Measurements from ENCODE around the gene MAP3K15. TPM values are rescaled to one million over a fixed set of nuclear protein-coding genes. Genes with fewer than 3 reads are reported as not detected.
"Not testable (repeated sequence)": the region's sequence is repeated elsewhere in the genome, so short reads cannot be mapped to it uniquely, and the experiment has no call there.

MAP3K15 gene
- total and polyA plus RNA-seq, 4 donors: 0.16 to 0.33 TPM; not detected in 2

DNA sequence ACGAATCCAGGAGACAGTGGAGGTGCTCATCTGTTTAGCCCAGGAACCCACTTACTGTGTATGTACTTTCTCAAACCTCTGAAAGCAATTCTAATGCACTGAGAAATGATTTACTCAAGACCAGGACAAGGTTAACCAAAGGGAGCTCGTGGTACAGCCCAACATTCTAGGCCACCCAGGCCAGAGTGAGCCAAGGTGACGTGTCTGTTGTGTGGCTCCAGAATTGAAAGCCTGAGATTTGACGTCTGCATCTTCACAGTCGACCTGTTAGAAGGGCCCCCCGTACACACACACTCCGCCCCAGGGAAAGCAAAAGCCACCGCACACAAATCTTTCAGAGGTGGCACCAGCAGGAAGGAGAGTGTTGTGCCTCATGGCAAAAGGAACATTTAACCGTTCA is 2.3 kb downstream of the MAP3K15 start:
- Histone ChIP-seq H3K4me3 (ENCODE audit: low read length in 2 of 2) (no peak overlapping the region), H3K27ac (ENCODE audit: low read depth in 1 of 2, low read length in 2 of 2) (no peak overlapping the region), H3K9me3 (ENCODE audit: control insufficient read depth, low read length) (no peaks in the 10 kb centered on the region), H3K27me3 (ENCODE audit: control insufficient read depth in 1 of 2, insufficient read depth in 2 of 2, low read length in 1 of 2) (no peaks in the 10 kb centered on the region), H3K4me1 (ENCODE audit: control insufficient read depth in 1 of 2, insufficient read depth in 2 of 2, low read length in 2 of 2) (no peaks in the 10 kb centered on the region), H3K36me3 (ENCODE audit: control insufficient read depth in 1 of 2, insufficient read depth in 2 of 2, low read length in 1 of 2) (no peaks in the 10 kb centered on the region)
- 21 to 40% methylated on average over 9 of the region's 9 CpGs for WGBS, 2 donors
- no peak for DNase-seq
- ATAC-seq (ENCODE audit: low FRiP score): no peak
- intact Hi-C loops (cut with DNase I): no loop called here

DNA sequence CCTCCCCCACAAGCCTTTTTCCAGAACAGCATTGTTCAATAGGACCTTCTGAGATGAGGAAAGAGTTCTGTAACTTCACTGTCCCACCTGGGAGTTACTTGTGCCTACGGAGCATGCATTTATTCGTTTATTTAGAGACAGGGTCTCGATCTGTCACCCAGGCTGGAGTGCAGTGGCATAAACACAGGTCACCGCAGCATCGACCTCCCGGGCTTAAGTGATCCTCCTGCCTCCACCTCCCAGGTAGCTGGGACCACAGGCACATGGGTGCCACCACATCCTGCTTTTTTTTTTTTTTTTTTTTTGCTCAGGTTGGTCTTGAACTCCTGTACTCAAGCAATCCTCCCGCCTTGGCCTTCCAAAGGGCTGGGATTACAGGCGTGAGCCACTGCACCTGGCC is 2.9 kb downstream of the MAP3K15 start:
- H3K27me3 ChIP-seq (ENCODE audit: control insufficient read depth in 1 of 2, insufficient read depth in 2 of 2, low read length in 1 of 2): no peaks in the 10 kb centered on the region
- no peak for ATAC-seq (ENCODE audit: low FRiP score)
- no peaks in the 10 kb centered on the region for H3K9me3 ChIP-seq (ENCODE audit: control insufficient read depth, low read length)
- DNase-seq: no peak
- H3K36me3 ChIP-seq (ENCODE audit: control insufficient read depth in 1 of 2, insufficient read depth in 2 of 2, low read length in 1 of 2): no peaks in the 10 kb centered on the region
- intact Hi-C loops (cut with DNase I): no loop called here
- no peak overlapping the region for H3K4me3 ChIP-seq (ENCODE audit: low read length in 2 of 2)
- 83 to 87% methylated on average over 8 of the region's 8 CpGs for WGBS, 2 donors
- H3K4me1 ChIP-seq (ENCODE audit: control insufficient read depth in 1 of 2, insufficient read depth in 2 of 2, low read length in 2 of 2): no peaks in the 10 kb centered on the region
- no peak overlapping the region for H3K27ac ChIP-seq (ENCODE audit: low read depth in 1 of 2, low read length in 2 of 2)

DNA sequence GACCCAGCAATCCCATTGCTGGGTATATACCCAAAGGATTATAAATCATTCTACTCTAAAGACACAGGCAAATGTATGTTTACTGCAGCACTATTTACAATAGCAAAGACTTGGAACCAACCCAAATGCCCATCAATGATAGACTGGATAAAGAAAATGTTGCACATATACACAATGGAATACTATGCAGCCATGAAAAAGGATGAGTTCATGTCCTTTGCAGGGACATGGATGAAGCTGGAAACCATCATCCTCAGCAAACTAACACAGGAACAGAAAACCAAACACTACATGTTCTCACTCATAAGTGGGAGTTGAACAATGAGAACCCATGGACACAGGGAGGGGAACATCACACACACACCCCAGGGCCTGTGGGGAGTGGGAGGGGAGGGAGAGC is 3.5 kb downstream of the MAP3K15 start:
- H3K27ac ChIP-seq (ENCODE audit: low read depth in 1 of 2, low read length in 2 of 2); H3K9me3 ChIP-seq (ENCODE audit: control insufficient read depth, low read length); H3K27me3 ChIP-seq (ENCODE audit: control insufficient read depth in 1 of 2, insufficient read depth in 2 of 2, low read length in 1 of 2); H3K4me3 ChIP-seq (ENCODE audit: low read length in 2 of 2); ATAC-seq (ENCODE audit: low FRiP score); H3K4me1 ChIP-seq (ENCODE audit: control insufficient read depth in 1 of 2, insufficient read depth in 2 of 2, low read length in 2 of 2); H3K36me3 ChIP-seq (ENCODE audit: control insufficient read depth in 1 of 2, insufficient read depth in 2 of 2, low read length in 1 of 2); DNase-seq; intact Hi-C loops (cut with DNase I): not testable (repeated sequence)

DNA sequence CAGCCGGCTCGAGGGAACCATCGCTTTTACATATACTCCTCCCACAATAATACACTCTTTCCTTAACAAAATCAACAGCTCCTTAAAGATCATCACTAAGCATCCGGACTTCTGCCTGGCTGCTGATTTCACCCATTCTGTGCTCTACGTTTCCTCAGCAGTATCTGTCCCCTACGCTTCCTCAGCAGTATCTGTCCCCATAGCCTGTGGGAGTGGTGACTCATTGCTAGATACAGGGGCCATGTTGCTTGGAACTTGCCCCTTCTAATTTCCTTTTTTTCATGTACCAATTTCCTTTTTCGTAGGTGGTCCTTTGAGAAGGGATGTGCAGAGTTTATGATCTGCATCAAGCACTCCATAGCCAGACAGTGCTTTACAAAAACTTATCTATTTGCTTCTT is 18.6 kb downstream of the MAP3K15 start:
- H3K4me1 ChIP-seq (ENCODE audit: control insufficient read depth in 1 of 2, insufficient read depth in 2 of 2, low read length in 2 of 2): no peaks in the 10 kb centered on the region
- ATAC-seq (ENCODE audit: low FRiP score) (no peak), DNase-seq (no peak)
- H3K4me3 ChIP-seq (ENCODE audit: low read length in 2 of 2): no peak overlapping the region
- intact Hi-C loops (cut with DNase I): no loop called here
- WGBS, 2 donors: 66 to 76% methylated on average over 7 of the region's 7 CpGs
- H3K9me3 ChIP-seq (ENCODE audit: control insufficient read depth, low read length): no peaks in the 10 kb centered on the region
- no peaks in the 10 kb centered on the region for H3K27me3 ChIP-seq (ENCODE audit: control insufficient read depth in 1 of 2, insufficient read depth in 2 of 2, low read length in 1 of 2)
- no peaks in the 10 kb centered on the region for H3K36me3 ChIP-seq (ENCODE audit: control insufficient read depth in 1 of 2, insufficient read depth in 2 of 2, low read length in 1 of 2)
- H3K27ac ChIP-seq (ENCODE audit: low read depth in 1 of 2, low read length in 2 of 2): no peak overlapping the region

DNA sequence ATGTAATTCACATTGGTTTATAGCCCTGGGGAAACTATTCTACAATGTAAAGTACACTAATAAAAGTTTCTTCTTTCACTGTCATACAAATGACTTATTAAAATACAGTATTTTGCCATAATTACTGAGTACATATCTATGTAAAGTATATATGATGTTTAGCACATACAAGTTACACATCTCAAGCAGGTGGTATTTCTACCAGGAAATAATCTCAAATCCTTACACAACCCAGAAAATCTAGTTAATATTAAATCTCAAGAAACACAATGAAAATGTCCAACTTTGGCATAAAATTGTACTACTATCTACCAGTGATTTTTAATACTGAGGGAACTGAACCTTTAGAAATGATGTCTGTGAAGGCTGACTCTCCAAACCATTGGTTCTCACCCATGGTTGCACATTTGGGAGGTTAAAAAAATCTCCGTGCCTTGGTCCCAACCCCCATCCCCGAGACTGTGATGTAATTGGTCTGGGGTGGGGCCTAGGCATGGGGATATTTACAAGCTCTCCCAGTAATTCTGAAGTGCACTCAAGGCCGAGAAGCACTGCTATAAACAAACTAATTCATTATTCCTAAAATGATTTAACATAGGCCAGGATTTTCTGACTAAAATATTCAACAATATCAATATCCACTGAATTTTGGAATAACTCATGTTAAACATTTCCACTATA is 27.6 kb downstream of the MAP3K15 start:
- intact Hi-C loops (cut with DNase I): no loop called here
- Histone ChIP-seq H3K4me3 (ENCODE audit: low read length in 2 of 2) (no peak overlapping the region), H3K36me3 (ENCODE audit: control insufficient read depth in 1 of 2, insufficient read depth in 2 of 2, low read length in 1 of 2) (no peaks in the 10 kb centered on the region), H3K27me3 (ENCODE audit: control insufficient read depth in 1 of 2, insufficient read depth in 2 of 2, low read length in 1 of 2) (no peaks in the 10 kb centered on the region), H3K27ac (ENCODE audit: low read depth in 1 of 2, low read length in 2 of 2) (no peak overlapping the region), H3K4me1 (ENCODE audit: control insufficient read depth in 1 of 2, insufficient read depth in 2 of 2, low read length in 2 of 2) (no peaks in the 10 kb centered on the region), H3K9me3 (ENCODE audit: control insufficient read depth, low read length) (no peaks in the 10 kb centered on the region)
- ATAC-seq (ENCODE audit: low FRiP score) (no peak), DNase-seq (no peak)
- WGBS, 2 donors: 48 to 65% methylated on average over 3 of the region's 3 CpGs

DNA sequence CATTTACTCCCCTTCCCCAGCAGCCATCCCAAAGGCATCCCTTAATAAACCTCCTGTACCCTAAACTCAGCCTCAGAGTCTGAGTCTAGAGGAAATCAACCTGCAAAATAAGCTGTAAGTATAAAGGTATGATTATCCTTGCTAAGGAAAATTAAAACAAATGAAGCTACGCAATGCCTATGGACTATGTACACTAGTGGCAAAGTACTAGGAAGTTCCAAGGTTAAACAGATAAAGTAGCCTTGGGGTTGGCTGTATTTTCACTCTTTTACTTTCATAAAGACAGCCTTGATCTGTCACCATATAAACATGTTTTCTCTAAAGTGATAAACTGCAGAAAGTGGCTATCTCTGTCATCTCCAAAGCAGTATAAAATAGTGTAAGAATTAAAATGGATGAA is 35.9 kb downstream of the MAP3K15 start:
- H3K27me3 ChIP-seq (ENCODE audit: control insufficient read depth in 1 of 2, insufficient read depth in 2 of 2, low read length in 1 of 2): no peaks in the 10 kb centered on the region
- no peak overlapping the region for H3K27ac ChIP-seq (ENCODE audit: low read depth in 1 of 2, low read length in 2 of 2)
- intact Hi-C loops (cut with DNase I): no loop called here
- no peaks in the 10 kb centered on the region for H3K36me3 ChIP-seq (ENCODE audit: control insufficient read depth in 1 of 2, insufficient read depth in 2 of 2, low read length in 1 of 2)
- DNase-seq: no peak
- H3K4me1 ChIP-seq (ENCODE audit: control insufficient read depth in 1 of 2, insufficient read depth in 2 of 2, low read length in 2 of 2): no peaks in the 10 kb centered on the region
- H3K4me3 ChIP-seq (ENCODE audit: low read length in 2 of 2): no peak overlapping the region
- H3K9me3 ChIP-seq (ENCODE audit: control insufficient read depth, low read length): no peaks in the 10 kb centered on the region
- 86 to 93% methylated on average over 1 of the region's 1 CpG for WGBS, 2 donors
- ATAC-seq (ENCODE audit: low FRiP score): no peak

DNA sequence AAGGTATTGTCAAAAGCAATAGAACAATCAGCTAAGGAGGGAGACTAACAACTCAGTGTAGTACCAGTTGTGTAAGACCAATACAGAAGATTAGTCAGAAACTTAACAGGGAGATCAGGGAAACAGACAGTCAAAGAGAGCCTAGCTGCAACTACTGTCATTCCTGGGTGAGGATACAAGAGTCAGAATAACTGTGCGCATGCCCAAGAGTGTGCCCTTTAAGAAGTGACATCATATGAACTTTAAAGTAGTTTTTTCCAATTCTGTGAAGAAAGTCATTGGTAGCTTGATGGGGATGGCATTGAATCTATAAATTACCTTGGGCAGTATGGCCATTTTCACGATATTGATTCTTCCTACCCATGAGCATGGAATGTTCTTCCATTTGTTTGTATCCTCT is 46.9 kb downstream of the MAP3K15 start:
- H3K27ac ChIP-seq (ENCODE audit: low read depth in 1 of 2, low read length in 2 of 2); intact Hi-C loops (cut with DNase I); H3K9me3 ChIP-seq (ENCODE audit: control insufficient read depth, low read length); H3K27me3 ChIP-seq (ENCODE audit: control insufficient read depth in 1 of 2, insufficient read depth in 2 of 2, low read length in 1 of 2); DNase-seq; H3K4me1 ChIP-seq (ENCODE audit: control insufficient read depth in 1 of 2, insufficient read depth in 2 of 2, low read length in 2 of 2); H3K36me3 ChIP-seq (ENCODE audit: control insufficient read depth in 1 of 2, insufficient read depth in 2 of 2, low read length in 1 of 2); ATAC-seq (ENCODE audit: low FRiP score); H3K4me3 ChIP-seq (ENCODE audit: low read length in 2 of 2): not testable (repeated sequence)
- WGBS, 2 donors: 95 to 100% methylated on average over 1 of the region's 2 CpGs

DNA sequence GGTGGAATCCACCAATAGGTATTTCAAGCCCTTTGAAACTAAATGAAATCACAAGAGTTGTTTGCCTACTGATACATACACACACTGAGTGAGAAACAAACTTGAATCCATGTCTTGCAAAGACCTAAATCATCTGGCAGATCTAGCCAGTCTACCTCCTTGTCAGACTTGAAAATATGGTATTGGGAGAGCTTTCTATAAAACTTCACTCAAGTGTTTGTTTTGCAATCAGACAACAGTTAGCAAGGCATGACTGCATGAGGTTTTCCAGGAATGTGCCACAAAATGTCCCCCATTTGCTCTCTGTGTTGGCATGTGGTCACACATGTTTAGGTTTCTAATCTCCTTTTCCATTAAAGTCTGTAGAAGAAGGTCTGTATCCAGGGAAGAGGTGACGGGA is 52.4 kb downstream of the MAP3K15 start:
- Histone ChIP-seq H3K27ac (ENCODE audit: low read depth in 1 of 2, low read length in 2 of 2) (no peak overlapping the region), H3K4me3 (ENCODE audit: low read length in 2 of 2) (no peak overlapping the region), H3K4me1 (ENCODE audit: control insufficient read depth in 1 of 2, insufficient read depth in 2 of 2, low read length in 2 of 2) (no peaks in the 10 kb centered on the region), H3K36me3 (ENCODE audit: control insufficient read depth in 1 of 2, insufficient read depth in 2 of 2, low read length in 1 of 2) (no peaks in the 10 kb centered on the region), H3K27me3 (ENCODE audit: control insufficient read depth in 1 of 2, insufficient read depth in 2 of 2, low read length in 1 of 2) (no peaks in the 10 kb centered on the region), H3K9me3 (ENCODE audit: control insufficient read depth, low read length) (no peaks in the 10 kb centered on the region)
- ATAC-seq (ENCODE audit: low FRiP score) (no peak), DNase-seq (no peak)
- intact Hi-C loops (cut with DNase I): no loop called here
- 47 to 70% methylated on average over 1 of the region's 1 CpG for WGBS, 2 donors

DNA sequence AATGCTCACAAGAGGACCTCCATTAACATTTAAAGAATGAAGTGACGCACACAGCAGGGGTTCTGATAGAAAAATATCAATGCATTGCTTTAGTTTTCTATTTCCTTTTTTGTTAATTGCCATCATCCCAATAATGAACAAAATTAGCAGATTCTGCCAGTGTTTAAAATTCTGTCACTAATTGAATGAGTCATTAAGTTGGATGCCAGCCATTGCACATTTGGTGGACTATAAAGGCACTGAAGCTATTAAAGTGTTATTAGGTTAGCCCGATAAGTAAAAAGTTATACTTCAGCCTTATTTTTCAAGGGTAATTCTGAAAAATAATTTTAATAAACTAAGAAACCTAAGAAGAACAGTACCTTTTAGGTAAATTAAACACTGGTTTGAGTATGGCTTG is 53.1 kb downstream of the MAP3K15 start:
- H3K4me1 ChIP-seq (ENCODE audit: control insufficient read depth in 1 of 2, insufficient read depth in 2 of 2, low read length in 2 of 2): no peaks in the 10 kb centered on the region
- no peaks in the 10 kb centered on the region for H3K27me3 ChIP-seq (ENCODE audit: control insufficient read depth in 1 of 2, insufficient read depth in 2 of 2, low read length in 1 of 2)
- no peak for DNase-seq
- H3K27ac ChIP-seq (ENCODE audit: low read depth in 1 of 2, low read length in 2 of 2): no peak overlapping the region
- no peaks in the 10 kb centered on the region for H3K36me3 ChIP-seq (ENCODE audit: control insufficient read depth in 1 of 2, insufficient read depth in 2 of 2, low read length in 1 of 2)
- no peak for ATAC-seq (ENCODE audit: low FRiP score)
- 76 to 89% methylated on average over 2 of the region's 2 CpGs for WGBS, 2 donors
- intact Hi-C loops (cut with DNase I): no loop called here
- no peak overlapping the region for H3K4me3 ChIP-seq (ENCODE audit: low read length in 2 of 2)
- H3K9me3 ChIP-seq (ENCODE audit: control insufficient read depth, low read length): no peaks in the 10 kb centered on the region
